ENCODE results near the gene ADAM29. TPM values are rescaled to one million over a fixed set of nuclear protein-coding genes. Genes with fewer than 3 reads are reported as not detected.
"Not testable (repeated sequence)": the region's sequence is repeated elsewhere in the genome, so short reads cannot be mapped to it uniquely, and the experiment has no call there.

Gene ADAM29
- total and polyA plus RNA-seq, 2 of the 8 experiments (the other 6 are each of a cell fraction or from before 2014, with no cell fraction given) = 0.03 TPM; not detected in 1

DNA sequence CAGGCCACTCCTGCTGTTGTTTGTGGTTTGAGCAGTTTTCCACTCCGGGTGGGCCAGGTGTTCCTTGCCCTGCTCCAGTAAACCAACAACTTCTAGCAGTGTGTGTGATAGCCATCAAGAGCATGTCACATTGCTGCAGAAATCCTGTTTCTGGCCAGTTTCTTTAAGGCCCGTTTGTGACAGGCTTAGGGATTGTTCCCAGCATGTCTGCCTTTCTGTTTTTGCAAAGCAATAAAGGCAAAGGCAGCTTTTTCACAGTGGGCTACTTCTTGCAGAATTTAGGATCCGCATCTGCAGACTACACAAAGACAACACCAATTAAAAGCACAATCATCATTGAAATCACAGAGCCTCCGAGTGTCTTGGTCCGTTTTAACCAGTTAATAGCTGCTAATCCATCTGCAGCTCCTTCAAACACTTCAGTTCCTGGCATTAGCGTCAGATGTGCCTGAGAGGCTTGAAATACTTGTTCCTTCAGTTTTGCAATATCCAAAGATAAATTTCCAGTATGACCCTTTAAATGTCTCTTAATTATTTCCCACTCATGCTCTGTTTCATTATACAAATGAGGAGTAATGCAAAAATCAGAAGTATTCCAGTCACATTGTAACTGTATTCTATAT is 65.1 kb downstream of the ADAM29 start (continued):
- TF ChIP-seq SP2 (IDR thresholded peaks at IDR 0.05; ENCODE audit: low read length) = no peak
- TF ChIP-seq KDM4A (IDR thresholded peaks at IDR 0.05; ENCODE audit: low read depth, low read length, severe bottlenecking) = no peak
- no peak for TF ChIP-seq FOSL1 (IDR thresholded peaks at IDR 0.05; ENCODE audit: insufficient read depth, low read depth, low read length)
- TF ChIP-seq ZNF274 (IDR thresholded peaks at IDR 0.05; ENCODE audit: borderline replicate concordance, extremely low read depth, low read length) = no peak
- no peak for TF ChIP-seq GTF2F1 (IDR thresholded peaks at IDR 0.05; ENCODE audit: borderline replicate concordance, low read depth, low read length)
- no peak for TF ChIP-seq RFX5 (IDR thresholded peaks at IDR 0.05; ENCODE audit: borderline replicate concordance, low read depth, low read length)
- TF ChIP-seq CHD1 (IDR thresholded peaks at IDR 0.05; ENCODE audit: low read depth, low read length) = no peak

DNA sequence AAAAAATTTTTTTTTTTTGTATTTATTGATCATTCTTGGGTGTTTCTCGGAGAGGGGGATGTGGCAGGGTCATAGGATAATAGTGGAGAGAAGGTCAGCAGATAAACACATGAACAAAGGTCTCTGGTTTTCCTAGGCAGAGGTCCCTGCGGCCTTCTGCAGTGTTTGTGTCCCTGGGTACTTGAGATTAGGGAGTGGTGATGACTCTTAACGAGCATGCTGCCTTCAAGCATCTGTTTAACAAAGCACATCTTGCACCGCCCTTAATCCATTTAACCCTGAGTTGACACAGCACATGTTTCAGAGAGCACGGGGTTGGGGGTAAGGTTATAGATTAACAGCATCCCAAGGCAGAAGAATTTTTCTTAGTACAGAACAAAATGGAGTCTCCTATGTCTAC is 65.7 kb downstream of the ADAM29 start:
- H4K8ac ChIP-seq (ENCODE audit: extremely low read depth, insufficient read depth, low read length); H3K27me3 ChIP-seq (replicated peaks in 1 of 4; ENCODE audit: control insufficient read depth in 3 of 4, extremely low read depth in 1 of 4, insufficient read depth in 3 of 4, low read length in 3 of 4); H2AFZ ChIP-seq (ENCODE audit: low read length); FAIRE-seq; H3K4me1 ChIP-seq (replicated peaks in 1 of 4; ENCODE audit: control insufficient read depth in 3 of 4, insufficient read depth in 4 of 4, low read length in 3 of 4); CTCF ChIA-PET (ENCODE audit: partially characterized antibody); H3K23ac ChIP-seq (ENCODE audit: insufficient read length); H3K9ac ChIP-seq (replicated peaks in 1 of 4; ENCODE audit: extremely low read depth in 1 of 4, low read depth in 3 of 4, low read length in 3 of 4); H2BK20ac ChIP-seq (ENCODE audit: low read length); H3K36me3 ChIP-seq (ENCODE audit: control insufficient read depth in 2 of 4, insufficient read depth in 4 of 4, low read length in 3 of 4); H4K5ac ChIP-seq (ENCODE audit: insufficient read length, low read depth, low read length); H3K4me2 ChIP-seq (ENCODE audit: insufficient read depth in 1 of 2, low read depth in 2 of 2, low read length in 2 of 2); H2BK15ac ChIP-seq (ENCODE audit: low read length); H3K79me1 ChIP-seq (ENCODE audit: low read depth, low read length); POLR2A ChIA-PET (ENCODE audit: partially characterized antibody); H2BK120ac ChIP-seq (replicated peaks; ENCODE audit: low read depth, low read length); H2BK12ac ChIP-seq (ENCODE audit: low read depth, low read length); H2BK5ac ChIP-seq (ENCODE audit: low read depth, low read length); H3K4ac ChIP-seq (replicated peaks; ENCODE audit: insufficient read length, low read depth, low read length); H4K91ac ChIP-seq (replicated peaks; ENCODE audit: insufficient read length, low read length); H3K14ac ChIP-seq (ENCODE audit: insufficient read length); H3K23me2 ChIP-seq (ENCODE audit: low read depth, low read length); H3K79me2 ChIP-seq (ENCODE audit: control insufficient read depth in 1 of 2, insufficient read depth in 2 of 2, low read length in 2 of 2); H2AK5ac ChIP-seq (ENCODE audit: low read depth, low read length); H4K20me1 ChIP-seq (replicated peaks in 1 of 2; ENCODE audit: control insufficient read depth in 1 of 2, insufficient read depth in 2 of 2, low read length in 2 of 2); H3K27ac ChIP-seq (ENCODE audit: low read depth, low read length); H3K56ac ChIP-seq (replicated peaks; ENCODE audit: insufficient read length, low read depth, low read length); DNase-seq (ENCODE audit: low read depth in 1 of 2, low spot score in 2 of 2); H3K18ac ChIP-seq (ENCODE audit: extremely low read depth, low read length); H3K4me3 ChIP-seq (ENCODE audit: extremely low read depth in 1 of 4, insufficient read depth in 2 of 4, low read depth in 3 of 4, low read length in 4 of 4): not testable (repeated sequence)
- peaks cover 16% of the 10 kb centered on the region in 2 experiments; a peak in 3 of 4 replicates for H3K9me3 ChIP-seq (ENCODE audit: insufficient read depth in 2 of 2, low read depth in 1 of 2, low read length in 1 of 2)
- 88% methylated on average over 1 of the region's 5 CpGs; no CpG with 5 or more reads in 1 of the 2 experiments for WGBS, 2 experiments (ENCODE audit: extremely low coverage in 1 of 2, insufficient coverage in 1 of 2, insufficient read length in 1 of 2, insufficient replicate concordance in 2 of 2, low coverage in 1 of 2, low lambda C conversion rate in 2 of 2, missing lambda C conversion rate in 1 of 2)

Data from H1 (cell line).